ENCODE data around the gene ZRANB3. TPM values are rescaled to one million over a fixed set of nuclear protein-coding genes. Genes with fewer than 3 reads are reported as not detected.

The ZRANB3 gene
- total RNA-seq, 3 donors from 2014 or later (not counting 1 experiment from before 2014, with no cell fraction given) = 5.0 to 7.7 (median 5.3) TPM

GRCh38 chr2:135095591-135095990, 435.4 kb downstream of the ZRANB3 start:
- 88% methylated on average over 1 of the region's 3 CpGs for WGBS (ENCODE audit: insufficient coverage)
- Mint-ChIP-seq H3K9me3 (no peaks in the 10 kb centered on the region), H3K27me3 (ENCODE audit: low read depth in 2 of 2) (peaks cover 0 to 6% of the 10 kb centered on the region in 2 donors), H3K27ac (no peak overlapping the region), H3K4me1 (peaks cover 4% of the 10 kb centered on the region in 2 donors), H3K4me3 (no peak overlapping the region), H3K36me3 (no peaks in the 10 kb centered on the region)
- peaks cover 3% of the 10 kb centered on the region for H3K36me3 ChIP-seq (ENCODE audit: control insufficient read depth, insufficient read depth, low read length)
- H3K27me3 ChIP-seq (ENCODE audit: control insufficient read depth, insufficient read depth, low read length) = no peaks in the 10 kb centered on the region
- H3K9me3 ChIP-seq (ENCODE audit: control insufficient read depth, insufficient read depth, low read length) = no peaks in the 10 kb centered on the region
- ATAC-seq (no peak), DNase-seq (no peak)
- no peak for TF ChIP-seq CTCF (IDR thresholded peaks at IDR 0.05)
- intact Hi-C loops (cut with micrococcal nuclease) = no loop called here
- H3K27ac ChIP-seq (ENCODE audit: low read length) = no peak overlapping the region
- H3K4me1 ChIP-seq (ENCODE audit: control insufficient read depth, insufficient read depth, low read length) = no peaks in the 10 kb centered on the region
- H3K4me3 ChIP-seq (ENCODE audit: low read length) = no peak overlapping the region

- Histone ChIP-seq H3K36me3 (ENCODE audit: control insufficient read depth, insufficient read depth, low read length) (peaks cover 3% of the 10 kb centered on the region), H3K27ac (ENCODE audit: low read length) (no peak overlapping the region), H3K4me1 (ENCODE audit: control insufficient read depth, insufficient read depth, low read length) (no peaks in the 10 kb centered on the region), H3K9me3 (ENCODE audit: control insufficient read depth, insufficient read depth, low read length) (no peaks in the 10 kb centered on the region), H3K27me3 (ENCODE audit: control insufficient read depth, insufficient read depth, low read length) (no peaks in the 10 kb centered on the region), H3K4me3 (ENCODE audit: low read length) (no peak overlapping the region)
- Mint-ChIP-seq H3K27ac (no peak overlapping the region), H3K4me1 (peaks cover 4% of the 10 kb centered on the region in 2 donors), H3K4me3 (no peak overlapping the region), H3K36me3 (no peaks in the 10 kb centered on the region), H3K9me3 (no peaks in the 10 kb centered on the region), H3K27me3 (ENCODE audit: low read depth in 2 of 2) (no peaks in the 10 kb centered on the region)
- WGBS (ENCODE audit: insufficient coverage) = 100% methylated on average over 2 of the region's 2 CpGs
- no peak for TF ChIP-seq CTCF (IDR thresholded peaks at IDR 0.05)
- intact Hi-C loops (cut with micrococcal nuclease) = no loop called here
- ATAC-seq (no peak), DNase-seq (no peak)
Measured at GRCh38 chr2:135094508-135094907, 436.5 kb downstream of the ZRANB3 start.

- H3K27ac Mint-ChIP-seq = no peak overlapping the region
- H3K36me3 ChIP-seq (ENCODE audit: control insufficient read depth, insufficient read depth, low read length) = peaks cover 3% of the 10 kb centered on the region
- no peak for ATAC-seq
Measured at GRCh38 chr2:135093670-135094330, 437.2 kb downstream of the ZRANB3 start.

More at GRCh38 chr2:135093670-135094330, 437.2 kb downstream of the ZRANB3 start:
- Mint-ChIP-seq H3K4me1 (peaks cover 4% of the 10 kb centered on the region in 2 donors), H3K9me3 (no peaks in the 10 kb centered on the region), H3K27me3 (ENCODE audit: low read depth in 2 of 2) (peaks cover 0 to 3% of the 10 kb centered on the region in 2 donors), H3K4me3 (no peak overlapping the region), H3K36me3 (no peaks in the 10 kb centered on the region)
- TF ChIP-seq CTCF (IDR thresholded peaks at IDR 0.05) = no peak
- Histone ChIP-seq H3K4me3 (ENCODE audit: low read length) (no peak overlapping the region), H3K27me3 (ENCODE audit: control insufficient read depth, insufficient read depth, low read length) (no peaks in the 10 kb centered on the region), H3K4me1 (ENCODE audit: control insufficient read depth, insufficient read depth, low read length) (no peaks in the 10 kb centered on the region), H3K27ac (ENCODE audit: low read length) (no peak overlapping the region), H3K9me3 (ENCODE audit: control insufficient read depth, insufficient read depth, low read length) (no peaks in the 10 kb centered on the region)
- DNase-seq = no peak
- intact Hi-C loops (cut with micrococcal nuclease) = no loop called here
- 92% methylated on average over 2 of the region's 3 CpGs for WGBS (ENCODE audit: insufficient coverage)
